Liver (tissue), 9 donors: ENCODE results near the gene SCN8A. TPM values are rescaled to one million over a fixed set of nuclear protein-coding genes. Genes with fewer than 3 reads are reported as not detected.

Source experiments
- DNase-seq: peaks from one replicate; pipeline ENCODE4 v3.0.0-alpha.2; 2017; ENCODE audit warnings: low spot score
- H3K27ac ChIP-seq, 2 donors: one replicate each; pipeline ENCODE4 v1.7.0; 2013; ENCODE audit warnings: inconsistent platforms in 2 of 2, low read length in 2 of 2, control low read depth in 1 of 2, low read depth in 1 of 2, mild to moderate bottlenecking in 1 of 2
- H3K27me3 ChIP-seq, 4 donors: one replicate each; pipeline versions ENCODE4 v1.6.1 to v1.7.0; 2013; ENCODE audit warnings: low read length in 3 of 4, inconsistent platforms in 1 of 4, mild to moderate bottlenecking in 1 of 4, moderate library complexity in 1 of 4; ENCODE audit not compliant: control insufficient read depth in 4 of 4, insufficient read depth in 4 of 4
- H3K36me3 ChIP-seq, 4 donors: one replicate each; pipeline versions ENCODE4 v1.6.1 to v1.7.0; 2013; ENCODE audit warnings: low read length in 3 of 4, mild to moderate bottlenecking in 3 of 4, low read depth in 1 of 4, moderate library complexity in 1 of 4; ENCODE audit not compliant: control insufficient read depth in 4 of 4, insufficient read depth in 3 of 4
- H3K4me1 ChIP-seq, 4 donors: one replicate each; pipeline versions ENCODE4 v1.6.1 to v1.7.0; 2013; ENCODE audit warnings: low read length in 3 of 4, mild to moderate bottlenecking in 3 of 4, moderate library complexity in 1 of 4; ENCODE audit not compliant: control insufficient read depth in 4 of 4, insufficient read depth in 4 of 4
- H3K4me3 ChIP-seq, 3 donors: one replicate each; pipeline versions ENCODE4 v1.6.1 to v1.7.0; 2013; ENCODE audit warnings: low read length in 3 of 3, control low read depth in 1 of 3, low read depth in 1 of 3, mild to moderate bottlenecking in 1 of 3
- H3K9ac ChIP-seq, 2 donors: one replicate each; pipeline ENCODE4 v1.7.0; 2013; ENCODE audit warnings: low read length in 2 of 2, mild to moderate bottlenecking in 2 of 2, moderate library complexity in 2 of 2, control low read depth in 1 of 2, low read depth in 1 of 2
- H3K9me3 ChIP-seq, 4 donors: one replicate each; pipeline versions ENCODE4 v1.6.1 to v1.7.0; 2013; ENCODE audit warnings: low read length in 3 of 4; ENCODE audit not compliant: control insufficient read depth in 4 of 4
- ATF3 ChIP-seq: IDR thresholded peaks from 2 replicates; pipeline ENCODE4 v1.6.1; 2016; ENCODE audit warnings: antibody characterized with exemption
- CTCF ChIP-seq: fragments of 150-350 bp; IDR thresholded peaks from 2 replicates; pipeline ENCODE4 v1.5.1; 2017; ENCODE audit warnings: improper control_type of control experiment, low read depth, low read length; ENCODE audit not compliant: missing input control
- EGR1 ChIP-seq, 2 donors: IDR thresholded peaks; 2 replicates each; pipeline ENCODE4 v1.6.1; 2016 to 2018; ENCODE audit warnings: antibody characterized with exemption in 2 of 2, low read depth in 2 of 2
- FOXA1 ChIP-seq: IDR thresholded peaks from 2 replicates; pipeline ENCODE4 v1.6.1; 2016; ENCODE audit warnings: antibody characterized with exemption
- FOXA2 ChIP-seq: IDR thresholded peaks from 2 replicates; pipeline ENCODE4 v1.6.1; 2016; ENCODE audit warnings: antibody characterized with exemption
- GABPA ChIP-seq, 2 donors: IDR thresholded peaks in 1 of 2; conservative IDR thresholded peaks in 1 of 2; 2 replicates each; pipeline ENCODE4 v1.6.1; 2016; ENCODE audit warnings: antibody characterized with exemption in 2 of 2, mild to moderate bottlenecking in 1 of 2, moderate library complexity in 1 of 2
- HNF4G ChIP-seq: IDR thresholded peaks from 2 replicates; pipeline ENCODE4 v1.6.1; 2016; ENCODE audit warnings: antibody characterized with exemption
- JUND ChIP-seq, 2 donors: IDR thresholded peaks; 2 replicates each; pipeline ENCODE4 v1.6.1; 2016; ENCODE audit warnings: antibody characterized with exemption in 2 of 2
- MAX ChIP-seq: IDR thresholded peaks from 2 replicates; pipeline ENCODE4 v1.6.1; 2016; ENCODE audit warnings: antibody characterized with exemption
- NR2F2 ChIP-seq: IDR thresholded peaks from 2 replicates; pipeline ENCODE4 v1.6.1; 2016; ENCODE audit warnings: antibody characterized with exemption
- RXRA ChIP-seq, 2 donors: IDR thresholded peaks; 2 replicates each; pipeline ENCODE4 v1.6.1; 2017 to 2018; ENCODE audit warnings: antibody characterized with exemption in 2 of 2, mild to moderate bottlenecking in 1 of 2
- SP1 ChIP-seq: IDR thresholded peaks from 2 replicates; pipeline ENCODE4 v1.6.1; 2018; ENCODE audit warnings: antibody characterized with exemption, mild to moderate bottlenecking
- TAF1 ChIP-seq: conservative IDR thresholded peaks from 2 replicates; pipeline ENCODE4 v1.6.1; 2016; ENCODE audit warnings: antibody characterized with exemption, mild to moderate bottlenecking
- YY1 ChIP-seq: IDR thresholded peaks from 2 replicates; pipeline ENCODE4 v1.6.1; 2016; ENCODE audit warnings: antibody characterized with exemption, mild to moderate bottlenecking
- ZBTB33 ChIP-seq: IDR thresholded peaks from 2 replicates; pipeline ENCODE4 v1.6.1; 2016; ENCODE audit warnings: antibody characterized with exemption
- WGBS: extraction: QIAGEN DNeasy Blood & Tissue Kit; methylation state at CpG from one replicate; pipeline ENCODE4 v1.1.7; 2013; 5-methylcytosine and 5-hydroxymethylcytosine counted together
- polyA plus RNA-seq, 2 donors: library from polyadenylated mRNA; stranded (reverse) in 1 of 2; unstranded in 1 of 2; fragments of 200-250 nt in 1 of 2; fragments of >200 nt in 1 of 2; fragmentation: Nextera tagmentation in 1 of 2; extraction: Ambion mirVana in 1 of 2; gene quantifications; one replicate each; pipeline versions ENCODE4 v1.2.1 to v1.2.3, GENCODE V29; 2013 to 2015
- total RNA-seq, 2 donors: library from RNA; depleted of rRNA; stranded (reverse); fragments of >200 nt; gene quantifications; one replicate each; pipeline ENCODE4 v1.2.3, GENCODE V29; 2014
- TF ChIP-seq, protein P1 (sequence below): IDR thresholded peaks from 2 replicates; pipeline ENCODE4 v1.6.1; 2016; ENCODE audit warnings: antibody characterized with exemption, mild to moderate bottlenecking
- donor health status: healthy.
- donor health status: healthy.
- donor health status: healthy.
- donor health status: healthy.
- donor health status: healthy.

The SCN8A gene
- total and polyA plus RNA-seq, 4 donors = 0.84 to 12.7 (median 3.8) TPM

- TF ChIP-seq ATF3 = no peak
- no peak for TF ChIP-seq SP1
- TF ChIP-seq HNF4G = no peak
- TF ChIP-seq FOXA2 = no peak
- TF ChIP-seq MAX = no peak
- no peak for TF ChIP-seq RXRA (IDR thresholded peaks at IDR 0.05)
- TF ChIP-seq TAF1 = no peak
- TF ChIP-seq GABPA (IDR thresholded peaks at IDR 0.05 in 1 of 2, conservative IDR thresholded peaks at IDR 0.05 in 1 of 2) = no peak
- TF ChIP-seq CTCF = no peak
- TF ChIP-seq JUND (IDR thresholded peaks at IDR 0.05) = no peak
- TF ChIP-seq NR2F2 = no peak
- TF ChIP-seq YY1 = no peak
- no peak for TF ChIP-seq EGR1 (IDR thresholded peaks at IDR 0.05; ENCODE audit: low read depth in 2 of 2)
- TF ChIP-seq ZBTB33 = no peak
- TF ChIP-seq, protein P1, sequence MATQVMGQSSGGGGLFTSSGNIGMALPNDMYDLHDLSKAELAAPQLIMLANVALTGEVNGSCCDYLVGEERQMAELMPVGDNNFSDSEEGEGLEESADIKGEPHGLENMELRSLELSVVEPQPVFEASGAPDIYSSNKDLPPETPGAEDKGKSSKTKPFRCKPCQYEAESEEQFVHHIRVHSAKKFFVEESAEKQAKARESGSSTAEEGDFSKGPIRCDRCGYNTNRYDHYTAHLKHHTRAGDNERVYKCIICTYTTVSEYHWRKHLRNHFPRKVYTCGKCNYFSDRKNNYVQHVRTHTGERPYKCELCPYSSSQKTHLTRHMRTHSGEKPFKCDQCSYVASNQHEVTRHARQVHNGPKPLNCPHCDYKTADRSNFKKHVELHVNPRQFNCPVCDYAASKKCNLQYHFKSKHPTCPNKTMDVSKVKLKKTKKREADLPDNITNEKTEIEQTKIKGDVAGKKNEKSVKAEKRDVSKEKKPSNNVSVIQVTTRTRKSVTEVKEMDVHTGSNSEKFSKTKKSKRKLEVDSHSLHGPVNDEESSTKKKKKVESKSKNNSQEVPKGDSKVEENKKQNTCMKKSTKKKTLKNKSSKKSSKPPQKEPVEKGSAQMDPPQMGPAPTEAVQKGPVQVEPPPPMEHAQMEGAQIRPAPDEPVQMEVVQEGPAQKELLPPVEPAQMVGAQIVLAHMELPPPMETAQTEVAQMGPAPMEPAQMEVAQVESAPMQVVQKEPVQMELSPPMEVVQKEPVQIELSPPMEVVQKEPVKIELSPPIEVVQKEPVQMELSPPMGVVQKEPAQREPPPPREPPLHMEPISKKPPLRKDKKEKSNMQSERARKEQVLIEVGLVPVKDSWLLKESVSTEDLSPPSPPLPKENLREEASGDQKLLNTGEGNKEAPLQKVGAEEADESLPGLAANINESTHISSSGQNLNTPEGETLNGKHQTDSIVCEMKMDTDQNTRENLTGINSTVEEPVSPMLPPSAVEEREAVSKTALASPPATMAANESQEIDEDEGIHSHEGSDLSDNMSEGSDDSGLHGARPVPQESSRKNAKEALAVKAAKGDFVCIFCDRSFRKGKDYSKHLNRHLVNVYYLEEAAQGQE = no peak
- no peaks in the 10 kb centered on the region for H3K36me3 ChIP-seq
- H3K4me1 ChIP-seq = peaks cover 0 to 29% (median 20%) of the 10 kb centered on the region in 4 donors
- no peak overlapping the region for H3K27ac ChIP-seq
- H3K27me3 ChIP-seq = no peaks in the 10 kb centered on the region
- WGBS = 97% methylated on average over 2 of the region's 2 CpGs
- H3K9me3 ChIP-seq = no peaks in the 10 kb centered on the region
- DNase-seq = no peak
- no peak overlapping the region for H3K4me3 ChIP-seq
- H3K9ac ChIP-seq = no peak overlapping the region
Measured at GRCh38 chr12:51667269-51667668, 76.2 kb downstream of the SCN8A start.

GRCh38 chr12:51669271-51669670, 78.2 kb downstream of the SCN8A start:
- WGBS = 88% methylated on average over 2 of the region's 2 CpGs
- no peak for DNase-seq
- Histone ChIP-seq H3K4me1 (peaks cover 0 to 17% (median 6%) of the 10 kb centered on the region in 4 donors), H3K9me3 (no peaks in the 10 kb centered on the region), H3K27me3 (no peaks in the 10 kb centered on the region), H3K4me3 (no peak overlapping the region), H3K9ac (no peak overlapping the region), H3K36me3 (no peaks in the 10 kb centered on the region), H3K27ac (no peak overlapping the region)
- no peak for TF ChIP-seq FOXA2
- no peak for TF ChIP-seq JUND (IDR thresholded peaks at IDR 0.05)
- no peak for TF ChIP-seq CTCF
- TF ChIP-seq YY1 = no peak
- TF ChIP-seq ATF3 = no peak
- TF ChIP-seq NR2F2 = no peak
- TF ChIP-seq MAX = no peak
- TF ChIP-seq GABPA (IDR thresholded peaks at IDR 0.05 in 1 of 2, conservative IDR thresholded peaks at IDR 0.05 in 1 of 2) = no peak
- TF ChIP-seq EGR1 (IDR thresholded peaks at IDR 0.05; ENCODE audit: low read depth in 2 of 2) = no peak
- no peak for TF ChIP-seq ZBTB33
- TF ChIP-seq FOXA1 = no peak
